HEK293 (cell line): Measurements from ENCODE around the gene CCR5AS.

ENCODE experiments used
- IKZF3 ChIP-seq: fragments of 450-650 bp; IDR thresholded peaks from 2 replicates; pipeline ENCODE4 v1.5.0; 2018; ENCODE audit warnings: missing biosample characterization, mild to moderate bottlenecking, missing genetic modification characterization, moderate library complexity
- PRDM1 ChIP-seq: fragments of 450-650 bp; formaldehyde crosslinking; IDR thresholded peaks from 2 replicates; pipeline ENCODE4; 2016; ENCODE audit warnings: missing biosample characterization, missing genetic modification characterization
- REPIN1 ChIP-seq: fragments of 450-650 bp; formaldehyde crosslinking; IDR thresholded peaks from 2 replicates; pipeline ENCODE4 v1.5.1; 2017; ENCODE audit warnings: missing biosample characterization, missing genetic modification characterization, low read depth
- SP7 ChIP-seq: fragments of 450-650 bp; formaldehyde crosslinking; IDR thresholded peaks from 2 replicates; pipeline ENCODE4 v1.5.1; 2016; ENCODE audit warnings: missing biosample characterization, missing genetic modification characterization
- ZBTB17 ChIP-seq: fragments of 450-650 bp; formaldehyde crosslinking; IDR thresholded peaks from 2 replicates; pipeline ENCODE4 v1.5.1; 2016; ENCODE audit warnings: missing biosample characterization, missing genetic modification characterization
- ZBTB8A ChIP-seq: fragments of 450-650 bp; formaldehyde crosslinking; IDR thresholded peaks from 2 replicates; pipeline ENCODE4 v1.5.1; 2016; ENCODE audit warnings: missing biosample characterization, missing genetic modification characterization
- ZEB2 ChIP-seq: fragments of 450-650 bp; formaldehyde crosslinking; IDR thresholded peaks from 2 replicates; pipeline ENCODE4 v1.5.1; 2016; ENCODE audit warnings: missing biosample characterization, missing genetic modification characterization
- ZIC2 ChIP-seq: fragments of 450-650 bp; formaldehyde crosslinking; IDR thresholded peaks from 2 replicates; pipeline ENCODE4 v1.5.1; 2016; ENCODE audit warnings: missing biosample characterization, missing genetic modification characterization
- ZNF121 ChIP-seq: fragments of 450-650 bp; formaldehyde crosslinking; IDR thresholded peaks from 2 replicates; pipeline ENCODE4 v1.5.1; 2016; ENCODE audit warnings: missing biosample characterization, missing genetic modification characterization
- ZNF239 ChIP-seq: fragments of 450-650 bp; formaldehyde crosslinking; IDR thresholded peaks from 2 replicates; pipeline ENCODE4 v1.5.1; 2016; ENCODE audit warnings: missing biosample characterization, missing genetic modification characterization
- ZNF266 ChIP-seq: fragments of 450-650 bp; formaldehyde crosslinking; IDR thresholded peaks from 2 replicates; pipeline ENCODE4 v1.5.1; 2016; ENCODE audit warnings: missing biosample characterization, missing genetic modification characterization, low read depth
- ZNF292 ChIP-seq: fragments of 450-650 bp; formaldehyde crosslinking; IDR thresholded peaks from 2 replicates; pipeline ENCODE4 v1.5.1; 2016; ENCODE audit warnings: low read depth, missing biosample characterization, missing genetic modification characterization, borderline replicate concordance
- ZNF394 ChIP-seq: fragments of 450-650 bp; formaldehyde crosslinking; IDR thresholded peaks from 2 replicates; pipeline ENCODE4 v1.5.1; 2016; ENCODE audit warnings: missing biosample characterization, missing genetic modification characterization, mild to moderate bottlenecking, moderate library complexity, borderline replicate concordance
- ZNF48 ChIP-seq: fragments of 450-650 bp; formaldehyde crosslinking; IDR thresholded peaks from 2 replicates; pipeline ENCODE4 v1.5.1; 2016; ENCODE audit warnings: missing biosample characterization, missing genetic modification characterization
- ZNF561 ChIP-seq: fragments of 450-650 bp; IDR thresholded peaks from 2 replicates; pipeline ENCODE4 v1.5.1; 2018; ENCODE audit warnings: missing biosample characterization, missing genetic modification characterization, borderline replicate concordance
- ZNF610 ChIP-seq: fragments of 450-650 bp; formaldehyde crosslinking; IDR thresholded peaks from 2 replicates; pipeline ENCODE4 v1.5.1; 2016; ENCODE audit warnings: missing biosample characterization, missing genetic modification characterization, borderline replicate concordance
- ZNF664 ChIP-seq: fragments of 450-650 bp; formaldehyde crosslinking; IDR thresholded peaks from 2 replicates; pipeline ENCODE4 v1.5.1; 2016; ENCODE audit warnings: missing biosample characterization, missing genetic modification characterization
- ZNF785 ChIP-seq: fragments of 450-650 bp; formaldehyde crosslinking; IDR thresholded peaks from 2 replicates; pipeline ENCODE4 v1.5.1; 2016; ENCODE audit warnings: missing biosample characterization, missing genetic modification characterization
- ZNF792 ChIP-seq: fragments of 450-650 bp; formaldehyde crosslinking; IDR thresholded peaks from 2 replicates; pipeline ENCODE4 v1.5.1; 2016; ENCODE audit warnings: missing biosample characterization, missing genetic modification characterization
- TF ChIP-seq, protein P1 (sequence below): fragments of 450-650 bp; formaldehyde crosslinking; IDR thresholded peaks from 2 replicates; pipeline ENCODE4 v1.5.1; 2017; ENCODE audit warnings: missing biosample characterization, missing genetic modification characterization
- TF ChIP-seq, protein P2 (sequence below): fragments of 450-650 bp; formaldehyde crosslinking; IDR thresholded peaks from 2 replicates; pipeline ENCODE4 v1.5.0; 2017; ENCODE audit warnings: missing biosample characterization, missing genetic modification characterization, borderline replicate concordance
- TF ChIP-seq, protein P3 (sequence below): fragments of 450-650 bp; formaldehyde crosslinking; IDR thresholded peaks from 2 replicates; pipeline ENCODE4 v1.5.1; 2016; ENCODE audit warnings: missing biosample characterization, missing genetic modification characterization, low read depth
- TF ChIP-seq, protein P4 (sequence below): fragments of 450-650 bp; formaldehyde crosslinking; IDR thresholded peaks from 2 replicates; pipeline ENCODE4 v1.5.1; 2017; ENCODE audit warnings: missing biosample characterization, missing genetic modification characterization
- TF ChIP-seq, protein P5 (sequence below): fragments of 450-650 bp; formaldehyde crosslinking; IDR thresholded peaks from 2 replicates; pipeline ENCODE4 v1.5.1; 2016; ENCODE audit warnings: missing biosample characterization, missing genetic modification characterization, borderline replicate concordance

CCR5AS gene

DNA sequence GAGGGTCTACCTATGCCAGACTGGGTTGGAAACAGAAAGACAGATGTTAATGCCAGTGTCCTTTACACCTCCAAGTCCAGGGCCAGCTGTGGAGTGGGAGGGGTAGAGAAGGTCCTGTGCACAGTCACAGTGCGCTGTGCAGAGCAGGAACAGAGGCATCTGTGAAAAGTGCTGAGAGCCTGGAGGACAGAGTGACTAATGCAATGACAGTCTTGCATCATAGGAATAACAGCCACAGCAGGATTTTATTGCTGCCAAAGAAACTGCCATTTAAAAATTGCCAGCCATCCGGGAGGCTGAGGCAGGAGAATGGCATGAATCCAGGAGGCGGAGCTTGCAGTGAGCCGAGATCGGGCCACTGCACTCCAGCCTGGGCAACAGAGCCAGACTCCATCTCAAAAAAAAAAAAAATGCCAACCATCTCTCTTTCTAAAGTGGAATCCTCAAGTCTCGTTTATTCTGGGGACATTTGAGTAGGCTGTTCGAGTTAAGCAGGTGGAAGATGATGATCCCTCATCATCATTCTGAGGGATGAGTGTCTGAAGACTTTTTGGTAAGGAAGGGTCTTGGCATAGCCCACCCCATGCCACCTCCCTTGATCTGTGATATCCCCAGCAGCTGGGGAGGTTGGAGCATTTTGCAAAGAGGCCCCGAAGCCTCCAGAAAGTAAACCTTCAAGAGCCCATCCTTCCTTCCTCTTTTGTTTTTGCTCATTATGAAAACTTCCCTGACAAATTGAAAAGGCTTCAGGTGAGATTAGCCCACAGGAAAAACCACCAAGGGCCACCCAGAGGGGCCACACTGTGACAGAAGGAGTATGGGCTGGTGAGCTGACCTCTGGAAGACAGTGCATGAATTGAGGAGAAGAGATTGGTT, 45.2 kb downstream of the CCR5AS start (continued):
- TF ChIP-seq, protein P1, sequence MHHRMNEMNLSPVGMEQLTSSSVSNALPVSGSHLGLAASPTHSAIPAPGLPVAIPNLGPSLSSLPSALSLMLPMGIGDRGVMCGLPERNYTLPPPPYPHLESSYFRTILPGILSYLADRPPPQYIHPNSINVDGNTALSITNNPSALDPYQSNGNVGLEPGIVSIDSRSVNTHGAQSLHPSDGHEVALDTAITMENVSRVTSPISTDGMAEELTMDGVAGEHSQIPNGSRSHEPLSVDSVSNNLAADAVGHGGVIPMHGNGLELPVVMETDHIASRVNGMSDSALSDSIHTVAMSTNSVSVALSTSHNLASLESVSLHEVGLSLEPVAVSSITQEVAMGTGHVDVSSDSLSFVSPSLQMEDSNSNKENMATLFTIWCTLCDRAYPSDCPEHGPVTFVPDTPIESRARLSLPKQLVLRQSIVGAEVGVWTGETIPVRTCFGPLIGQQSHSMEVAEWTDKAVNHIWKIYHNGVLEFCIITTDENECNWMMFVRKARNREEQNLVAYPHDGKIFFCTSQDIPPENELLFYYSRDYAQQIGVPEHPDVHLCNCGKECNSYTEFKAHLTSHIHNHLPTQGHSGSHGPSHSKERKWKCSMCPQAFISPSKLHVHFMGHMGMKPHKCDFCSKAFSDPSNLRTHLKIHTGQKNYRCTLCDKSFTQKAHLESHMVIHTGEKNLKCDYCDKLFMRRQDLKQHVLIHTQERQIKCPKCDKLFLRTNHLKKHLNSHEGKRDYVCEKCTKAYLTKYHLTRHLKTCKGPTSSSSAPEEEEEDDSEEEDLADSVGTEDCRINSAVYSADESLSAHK (tag by site-specific recombination): peak; percentile 97
- TF ChIP-seq REPIN1 (tag by site-specific recombination) (no peak), ZIC2 (tag by site-specific recombination) (peak; percentile 45; the same call in 1 of the 2 replicates), ZNF266 (no peak), ZNF792 (tag by site-specific recombination) (no peak), SP7 (tag by site-specific recombination) (peak; percentile 75), ZNF48 (tag by site-specific recombination) (no peak), ZEB2 (tag by site-specific recombination) (peak; percentile 62; the same call in 1 of the 2 replicates), ZBTB8A (tag by site-specific recombination) (peak; percentile 13; the same call in 1 of the 2 replicates), ZNF239 (tag by site-specific recombination) (no peak), ZBTB17 (tag by site-specific recombination) (peak; percentile 86), ZNF785 (0 out of 2 replicates have a peak, but pooled peaks have one; percentile 33), ZNF561 (tag by site-specific recombination) (0 out of 2 replicates have a peak, but pooled peaks have one; percentile 14), ZNF664 (tag by site-specific recombination) (peak; percentile 32; the same call in 1 of the 2 replicates), ZNF121 (peak; percentile 69), IKZF3 (peak; percentile 41; the same call in 1 of the 2 replicates), PRDM1 (tag by site-specific recombination) (no peak), ZNF394 (no peak), ZNF292 (tag by site-specific recombination) (no peak), ZNF610 (tag by site-specific recombination) (no peak)
- TF ChIP-seq, protein P2, sequence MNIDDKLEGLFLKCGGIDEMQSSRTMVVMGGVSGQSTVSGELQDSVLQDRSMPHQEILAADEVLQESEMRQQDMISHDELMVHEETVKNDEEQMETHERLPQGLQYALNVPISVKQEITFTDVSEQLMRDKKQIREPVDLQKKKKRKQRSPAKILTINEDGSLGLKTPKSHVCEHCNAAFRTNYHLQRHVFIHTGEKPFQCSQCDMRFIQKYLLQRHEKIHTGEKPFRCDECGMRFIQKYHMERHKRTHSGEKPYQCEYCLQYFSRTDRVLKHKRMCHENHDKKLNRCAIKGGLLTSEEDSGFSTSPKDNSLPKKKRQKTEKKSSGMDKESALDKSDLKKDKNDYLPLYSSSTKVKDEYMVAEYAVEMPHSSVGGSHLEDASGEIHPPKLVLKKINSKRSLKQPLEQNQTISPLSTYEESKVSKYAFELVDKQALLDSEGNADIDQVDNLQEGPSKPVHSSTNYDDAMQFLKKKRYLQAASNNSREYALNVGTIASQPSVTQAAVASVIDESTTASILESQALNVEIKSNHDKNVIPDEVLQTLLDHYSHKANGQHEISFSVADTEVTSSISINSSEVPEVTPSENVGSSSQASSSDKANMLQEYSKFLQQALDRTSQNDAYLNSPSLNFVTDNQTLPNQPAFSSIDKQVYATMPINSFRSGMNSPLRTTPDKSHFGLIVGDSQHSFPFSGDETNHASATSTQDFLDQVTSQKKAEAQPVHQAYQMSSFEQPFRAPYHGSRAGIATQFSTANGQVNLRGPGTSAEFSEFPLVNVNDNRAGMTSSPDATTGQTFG (tag by site-specific recombination): no peak
- TF ChIP-seq, protein P3, sequence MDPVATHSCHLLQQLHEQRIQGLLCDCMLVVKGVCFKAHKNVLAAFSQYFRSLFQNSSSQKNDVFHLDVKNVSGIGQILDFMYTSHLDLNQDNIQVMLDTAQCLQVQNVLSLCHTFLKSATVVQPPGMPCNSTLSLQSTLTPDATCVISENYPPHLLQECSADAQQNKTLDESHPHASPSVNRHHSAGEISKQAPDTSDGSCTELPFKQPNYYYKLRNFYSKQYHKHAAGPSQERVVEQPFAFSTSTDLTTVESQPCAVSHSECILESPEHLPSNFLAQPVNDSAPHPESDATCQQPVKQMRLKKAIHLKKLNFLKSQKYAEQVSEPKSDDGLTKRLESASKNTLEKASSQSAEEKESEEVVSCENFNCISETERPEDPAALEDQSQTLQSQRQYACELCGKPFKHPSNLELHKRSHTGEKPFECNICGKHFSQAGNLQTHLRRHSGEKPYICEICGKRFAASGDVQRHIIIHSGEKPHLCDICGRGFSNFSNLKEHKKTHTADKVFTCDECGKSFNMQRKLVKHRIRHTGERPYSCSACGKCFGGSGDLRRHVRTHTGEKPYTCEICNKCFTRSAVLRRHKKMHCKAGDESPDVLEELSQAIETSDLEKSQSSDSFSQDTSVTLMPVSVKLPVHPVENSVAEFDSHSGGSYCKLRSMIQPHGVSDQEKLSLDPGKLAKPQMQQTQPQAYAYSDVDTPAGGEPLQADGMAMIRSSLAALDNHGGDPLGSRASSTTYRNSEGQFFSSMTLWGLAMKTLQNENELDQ: no peak
- TF ChIP-seq, protein P4, sequence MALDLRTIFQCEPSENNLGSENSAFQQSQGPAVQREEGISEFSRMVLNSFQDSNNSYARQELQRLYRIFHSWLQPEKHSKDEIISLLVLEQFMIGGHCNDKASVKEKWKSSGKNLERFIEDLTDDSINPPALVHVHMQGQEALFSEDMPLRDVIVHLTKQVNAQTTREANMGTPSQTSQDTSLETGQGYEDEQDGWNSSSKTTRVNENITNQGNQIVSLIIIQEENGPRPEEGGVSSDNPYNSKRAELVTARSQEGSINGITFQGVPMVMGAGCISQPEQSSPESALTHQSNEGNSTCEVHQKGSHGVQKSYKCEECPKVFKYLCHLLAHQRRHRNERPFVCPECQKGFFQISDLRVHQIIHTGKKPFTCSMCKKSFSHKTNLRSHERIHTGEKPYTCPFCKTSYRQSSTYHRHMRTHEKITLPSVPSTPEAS (tag by site-specific recombination): peak; percentile 18; the same call in 1 of the 2 replicates
- TF ChIP-seq, protein P5, sequence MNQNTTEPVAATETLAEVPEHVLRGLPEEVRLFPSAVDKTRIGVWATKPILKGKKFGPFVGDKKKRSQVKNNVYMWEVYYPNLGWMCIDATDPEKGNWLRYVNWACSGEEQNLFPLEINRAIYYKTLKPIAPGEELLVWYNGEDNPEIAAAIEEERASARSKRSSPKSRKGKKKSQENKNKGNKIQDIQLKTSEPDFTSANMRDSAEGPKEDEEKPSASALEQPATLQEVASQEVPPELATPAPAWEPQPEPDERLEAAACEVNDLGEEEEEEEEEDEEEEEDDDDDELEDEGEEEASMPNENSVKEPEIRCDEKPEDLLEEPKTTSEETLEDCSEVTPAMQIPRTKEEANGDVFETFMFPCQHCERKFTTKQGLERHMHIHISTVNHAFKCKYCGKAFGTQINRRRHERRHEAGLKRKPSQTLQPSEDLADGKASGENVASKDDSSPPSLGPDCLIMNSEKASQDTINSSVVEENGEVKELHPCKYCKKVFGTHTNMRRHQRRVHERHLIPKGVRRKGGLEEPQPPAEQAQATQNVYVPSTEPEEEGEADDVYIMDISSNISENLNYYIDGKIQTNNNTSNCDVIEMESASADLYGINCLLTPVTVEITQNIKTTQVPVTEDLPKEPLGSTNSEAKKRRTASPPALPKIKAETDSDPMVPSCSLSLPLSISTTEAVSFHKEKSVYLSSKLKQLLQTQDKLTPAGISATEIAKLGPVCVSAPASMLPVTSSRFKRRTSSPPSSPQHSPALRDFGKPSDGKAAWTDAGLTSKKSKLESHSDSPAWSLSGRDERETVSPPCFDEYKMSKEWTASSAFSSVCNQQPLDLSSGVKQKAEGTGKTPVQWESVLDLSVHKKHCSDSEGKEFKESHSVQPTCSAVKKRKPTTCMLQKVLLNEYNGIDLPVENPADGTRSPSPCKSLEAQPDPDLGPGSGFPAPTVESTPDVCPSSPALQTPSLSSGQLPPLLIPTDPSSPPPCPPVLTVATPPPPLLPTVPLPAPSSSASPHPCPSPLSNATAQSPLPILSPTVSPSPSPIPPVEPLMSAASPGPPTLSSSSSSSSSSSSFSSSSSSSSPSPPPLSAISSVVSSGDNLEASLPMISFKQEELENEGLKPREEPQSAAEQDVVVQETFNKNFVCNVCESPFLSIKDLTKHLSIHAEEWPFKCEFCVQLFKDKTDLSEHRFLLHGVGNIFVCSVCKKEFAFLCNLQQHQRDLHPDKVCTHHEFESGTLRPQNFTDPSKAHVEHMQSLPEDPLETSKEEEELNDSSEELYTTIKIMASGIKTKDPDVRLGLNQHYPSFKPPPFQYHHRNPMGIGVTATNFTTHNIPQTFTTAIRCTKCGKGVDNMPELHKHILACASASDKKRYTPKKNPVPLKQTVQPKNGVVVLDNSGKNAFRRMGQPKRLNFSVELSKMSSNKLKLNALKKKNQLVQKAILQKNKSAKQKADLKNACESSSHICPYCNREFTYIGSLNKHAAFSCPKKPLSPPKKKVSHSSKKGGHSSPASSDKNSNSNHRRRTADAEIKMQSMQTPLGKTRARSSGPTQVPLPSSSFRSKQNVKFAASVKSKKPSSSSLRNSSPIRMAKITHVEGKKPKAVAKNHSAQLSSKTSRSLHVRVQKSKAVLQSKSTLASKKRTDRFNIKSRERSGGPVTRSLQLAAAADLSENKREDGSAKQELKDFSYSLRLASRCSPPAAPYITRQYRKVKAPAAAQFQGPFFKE (tag by site-specific recombination): no peak
